K562 (cell line): Measurements from ENCODE around the gene STAP1. TPM values are rescaled to one million over a fixed set of nuclear protein-coding genes. Genes with fewer than 3 reads are reported as not detected.

Source experiments
- ATAC-seq: fragments of 200-7000 bp; cut with Tn5 transposase; 3 replicates; pipeline ENCODE4 v1.9.1; 2020; ENCODE audit warnings: moderate library complexity
- BruUV-seq: library from RNA; stranded (reverse); fragments of 400-500 nt; replicated peaks from 2 replicates; lab custom pipeline; 2021; lab: Mats Ljungman, UMichigan
- CTCF ChIA-PET: fragments of 300-600 bp; formaldehyde crosslinking; extraction: SDS; loops from one replicate; lab custom pipeline; 2021; ENCODE audit warnings: low intra/inter-chr PET ratio; lab: Yijun Ruan, JAX
- POLR2A ChIA-PET: fragments of 300-600, 350-650 bp; sonication (Branson Sonifier 250); formaldehyde crosslinking; extraction: SDS; loops from one replicate; lab custom pipeline; 2021; ENCODE audit warnings: antibody characterized with exemption, inconsistent platforms; lab: Yijun Ruan, JAX
- DNase-seq, 4 experiments: peaks; one replicate each; pipeline versions ENCODE4 v3.0.0 to v3.0.0-alpha.2; 2011 to 2018; ENCODE audit warnings: low spot score in 3 of 4, mixed read lengths in 3 of 4; ENCODE audit errors: extremely low read depth in 1 of 4
- FAIRE-seq: peaks from 2 replicates; lab custom pipeline; 2011; peaks lifted over from hg19 to GRCh38; lab: Jason Lieb, UNC
- H2AFZ ChIP-seq: 2 replicates; pipeline ENCODE4 v1.6.0; 2011; ENCODE audit warnings: low read depth, low read length, control low read depth, inconsistent platforms
- H3K27ac ChIP-seq: fragments of 200-600 bp; 3 replicates; pipeline ENCODE4 v1.8.0; 2011; ENCODE audit warnings: low read depth, mild to moderate bottlenecking, control low read depth, inconsistent platforms, low read length, moderate library complexity, mixed read lengths; ENCODE audit errors: extremely low read depth
- H3K27me3 ChIP-seq, 2 experiments: fragments of 300-600 bp in 1 of 2; 2 replicates in 1 of 2; 3 replicates in 1 of 2; pipeline versions ENCODE4 v1.6.0 to v1.8.0; 2011; ENCODE audit warnings: inconsistent platforms in 2 of 2, low read length in 2 of 2, mild to moderate bottlenecking in 1 of 2, mixed read lengths in 1 of 2, moderate library complexity in 1 of 2; ENCODE audit not compliant: control insufficient read depth in 2 of 2, insufficient read depth in 2 of 2
- H3K36me3 ChIP-seq: fragments of 300-600 bp; 3 replicates; pipeline ENCODE4 v1.8.0; 2011; ENCODE audit warnings: mild to moderate bottlenecking, low read length, inconsistent platforms; ENCODE audit not compliant: control insufficient read depth, insufficient read depth
- H3K4me1 ChIP-seq, 2 experiments: fragments of 200-600 bp in 1 of 2; replicated peaks in 1 of 2; 2 replicates in 1 of 2; 3 replicates in 1 of 2; pipeline versions ENCODE4 v1.5.1 to v1.8.0; 2011; ENCODE audit warnings: inconsistent platforms in 2 of 2, low read length in 2 of 2, mild to moderate bottlenecking in 1 of 2, mixed read lengths in 1 of 2, moderate library complexity in 1 of 2; ENCODE audit not compliant: control insufficient read depth in 2 of 2, insufficient read depth in 2 of 2
- H3K4me2 ChIP-seq: 2 replicates; pipeline ENCODE4 v1.6.1; 2011; ENCODE audit warnings: low read length, control low read depth, inconsistent platforms, mixed read lengths; ENCODE audit not compliant: insufficient read depth
- H3K4me3 ChIP-seq: fragments of 200-600 bp; sonication (generic), shearing (Covaris generic); 2 replicates; pipeline ENCODE4 v1.5.1; 2016; ENCODE audit warnings: control low read depth, inconsistent platforms
- H3K79me2 ChIP-seq: fragments of 200-600 bp; 3 replicates; pipeline ENCODE4 v1.8.0; 2011; ENCODE audit warnings: low read length, inconsistent platforms; ENCODE audit not compliant: control insufficient read depth, insufficient read depth
- H3K9ac ChIP-seq, 2 experiments: 2 replicates each; pipeline versions ENCODE4 v1.6.0 to v1.6.1; 2011; ENCODE audit warnings: low read depth in 2 of 2, low read length in 2 of 2, control low read depth in 1 of 2, inconsistent platforms in 1 of 2, mild to moderate bottlenecking in 1 of 2, mixed read lengths in 1 of 2; ENCODE audit not compliant: insufficient read depth in 1 of 2
- H3K9me1 ChIP-seq: one replicate; pipeline ENCODE4 v1.6.0; 2011; ENCODE audit warnings: inconsistent platforms, mild to moderate bottlenecking, low read length, moderate library complexity; ENCODE audit not compliant: control insufficient read depth, insufficient read depth
- H3K9me3 ChIP-seq: replicated peaks from 2 replicates; pipeline ENCODE4 v1.5.1; 2011; ENCODE audit warnings: low read depth, low read length, inconsistent platforms; ENCODE audit not compliant: control insufficient read depth, insufficient read depth
- H4K20me1 ChIP-seq: replicated peaks from 2 replicates; pipeline ENCODE4 v1.6.1; 2011; ENCODE audit warnings: low read length, inconsistent platforms, mixed read lengths; ENCODE audit not compliant: control insufficient read depth, insufficient read depth
- CHD7 ChIP-seq: fragments of 200-600 bp; sonication (generic); IDR thresholded peaks from one replicate; pipeline ENCODE4 v1.6.1; 2012; ENCODE audit warnings: mild to moderate bottlenecking, low read depth, low read length, inconsistent platforms
- CUX1 ChIP-seq: fragments of 200-800 bp; sonication (Bioruptor generic); IDR thresholded peaks from 2 replicates; pipeline ENCODE4 v1.6.1; 2016; ENCODE audit warnings: missing genetic modification characterization, missing compliant biosample characterization
- JUND ChIP-seq, 2 experiments: IDR thresholded peaks; 2 replicates in 1 of 2; 3 replicates in 1 of 2; pipeline ENCODE4 v1.6.1; 2011; ENCODE audit warnings: borderline replicate concordance in 2 of 2, low read depth in 2 of 2, low read length in 2 of 2, improper control_type of control experiment in 1 of 2, missing biosample characterization in 1 of 2, missing genetic modification characterization in 1 of 2, missing genetic modification reagents in 1 of 2
- POLR3G ChIP-seq: IDR thresholded peaks from 2 replicates; pipeline ENCODE4 v1.6.1; 2011; ENCODE audit not compliant: insufficient read length, insufficient replicate concordance; ENCODE audit errors: extremely low read depth
- SOX6 ChIP-seq: fragments of 450-650 bp; IDR thresholded peaks from 2 replicates; pipeline ENCODE4 v1.6.1; 2014; ENCODE audit warnings: mild to moderate bottlenecking
- WGBS: fragments of 100-300 bp; shearing (Covaris generic); methylation state at CpG from one replicate; pipeline ENCODE4 v1.1.6; 2016; ENCODE audit warnings: low coverage, mixed read lengths; ENCODE audit not compliant: insufficient coverage; ENCODE audit errors: missing lambda C conversion rate; 5-methylcytosine and 5-hydroxymethylcytosine counted together
- in situ Hi-C: fragments of 300-500 bp; cut with MboI; formaldehyde crosslinking; loops from 4 replicates; pipeline ENCODE4 v1.15.0; 2018; ENCODE audit warnings: inconsistent platforms, mixed read lengths
- intact Hi-C: fragments of 100-400 bp; cut with micrococcal nuclease; formaldehyde crosslinking; loops from 2 replicates; pipeline ENCODE4 v1.14.2; 2022
- polyA plus RNA-seq, 8 experiments: library from polyadenylated mRNA; depleted of rRNA in 4 of 8; stranded (reverse) in 5 of 8; unstranded in 3 of 8; fragments of >200 nt; fragmentation: Nextera tagmentation in 2 of 8; fragmentation: Illumina TruSeq in 1 of 8; extraction: Ambion mirVana in 2 of 8; extraction: Trizol in 1 of 8; gene quantifications; 2 replicates each; pipeline versions ENCODE4 v1.2.1 to v1.2.3, GENCODE V29; 2011 to 2014; ENCODE audit warnings: inconsistent platforms in 1 of 8, missing spikeins in 1 of 8
- total RNA-seq, 7 experiments: library from RNA; depleted of rRNA in 6 of 7; stranded (reverse); fragments of >200 nt in 6 of 7; fragmentation: Illumina TruSeq in 2 of 7; extraction: Trizol in 2 of 7; gene quantifications; 2 replicates each; pipeline versions ENCODE4 v1.2.1 to v1.2.3, GENCODE V29; 2011 to 2021; ENCODE audit warnings: low replicate concordance in 1 of 7

Gene STAP1
- total and polyA plus RNA-seq, 9 of the 15 experiments (the other 6 are each of a cell fraction or from before 2014, with no cell fraction given) = 0.50 to 5.6 (median 1.4) TPM

GRCh38 chr4:67550857-67551256 is 7.7 kb upstream of the STAP1 start:
- Histone ChIP-seq H3K27ac (no peak overlapping the region), H3K4me3 (no peak overlapping the region), H3K79me2 (no peaks in the 10 kb centered on the region), H4K20me1 (no peaks in the 10 kb centered on the region), H3K9ac (no peak overlapping the region), H2AFZ (no peak overlapping the region), H3K9me1 (no peaks in the 10 kb centered on the region), H3K4me2 (no peak overlapping the region), H3K36me3 (no peaks in the 10 kb centered on the region), H3K27me3 (no peaks in the 10 kb centered on the region), H3K9me3 (peaks cover 11% of the 10 kb centered on the region; the same call in 1 of the 2 replicates), H3K4me1 (peaks cover 9 to 23% of the 10 kb centered on the region in 2 experiments; a peak in 4 of 5 replicates)
- FAIRE-seq = no peak
- intact Hi-C loops = no loop called here
- in situ Hi-C loops = no loop called here
- WGBS = 98% methylated on average over 3 of the region's 3 CpGs
- POLR2A ChIA-PET = no interaction called here
- BruUV-seq = no TSS peak
- ATAC-seq = no peak
- DNase-seq = no peak
- CTCF ChIA-PET = no interaction called here
- TF ChIP-seq CUX1 (CRISPR knock-in tag) (no peak), JUND (IDR thresholded peaks at IDR 0.05; ENCODE audit: borderline replicate concordance, low read depth, low read length) (no peak), JUND (tag; IDR thresholded peaks at IDR 0.05; ENCODE audit: borderline replicate concordance, low read depth, low read length) (no peak), POLR3G (no peak), SOX6 (no peak), CHD7 (no peak)
